HG02884 (cell line): ENCODE results near the gene ZC3H7A.

Experiments used
- ATAC-seq: cut with Tn5 transposase; IDR thresholded peaks from one replicate; pipeline ENCODE4 v1.9.1; 2021; ENCODE audit warnings: mild to moderate bottlenecking, moderate library complexity; ENCODE audit not compliant: unreplicated experiment

ZC3H7A gene

GRCh38 chr16:11780991-11781680 lies 15.9 kb downstream of the ZC3H7A start:
- no peak for ATAC-seq

- ATAC-seq: no peak
Measured at GRCh38 chr16:11779074-11779473, 18.0 kb downstream of the ZC3H7A start.

GRCh38 chr16:11774065-11774626 lies 22.9 kb downstream of the ZC3H7A start:
- no peak for ATAC-seq

GRCh38 chr16:11768849-11769248 lies 28.2 kb downstream of the ZC3H7A start:
- ATAC-seq: no peak

- ATAC-seq: no peak
Measured at GRCh38 chr16:11762431-11762830, 34.6 kb downstream of the ZC3H7A start.

GRCh38 chr16:11759997-11760396 lies 37.1 kb downstream of the ZC3H7A start:
- ATAC-seq: no peak

- no peak for ATAC-seq
Measured at GRCh38 chr16:11759163-11759834, 37.8 kb downstream of the ZC3H7A start.

GRCh38 chr16:11757671-11758545 lies 39.1 kb downstream of the ZC3H7A start:
- no peak for ATAC-seq

- ATAC-seq: no peak
Measured at GRCh38 chr16:11756248-11756647, 40.8 kb downstream of the ZC3H7A start.

- no peak for ATAC-seq
Measured at GRCh38 chr16:11755022-11755760, 41.9 kb downstream of the ZC3H7A start.

- no peak for ATAC-seq
Measured at GRCh38 chr16:11752856-11753255, 44.2 kb downstream of the ZC3H7A start.

- no peak for ATAC-seq
Measured at GRCh38 chr16:11750056-11750455, 47.0 kb downstream of the ZC3H7A start.

GRCh38 chr16:11748404-11749254 lies 48.4 kb downstream of the ZC3H7A start:
- ATAC-seq: no peak

GRCh38 chr16:11747949-11748403 lies 49.1 kb downstream of the ZC3H7A start:
- ATAC-seq: no peak

GRCh38 chr16:11744075-11744470 lies 53.0 kb downstream of the ZC3H7A start:
- no peak for ATAC-seq

GRCh38 chr16:11743308-11744074 lies 53.6 kb downstream of the ZC3H7A start:
- no peak for ATAC-seq

- ATAC-seq: peak; percentile 87
Measured at GRCh38 chr16:11742536-11743307, 54.3 kb downstream of the ZC3H7A start, which contains the start of gene TXNDC11. Gene TXNDC11 (minus strand): TSS chr16:11742857. CDS start chr16:11742730, 127 bp downstream.

GRCh38 chr16:11742093-11742535 lies 54.9 kb downstream of the ZC3H7A start:
- ATAC-seq: peak; percentile 17
